Trophoblast cell (in vitro differentiated cells and primary cell): ENCODE results near the gene ATF7IP2.

Experiments used
- DNase-seq, 2 donors: peaks; one replicate each; pipeline ENCODE4 v3.0.0-alpha.2; 2016
- H2AFZ ChIP-seq: 2 replicates; pipeline ENCODE4 v1.6.1; 2013; ENCODE audit warnings: low read length, moderate library complexity, mild to moderate bottlenecking; ENCODE audit not compliant: insufficient read depth, poor library complexity
- H2AK5ac ChIP-seq: 2 replicates; pipeline ENCODE4 v1.6.1; 2013; ENCODE audit warnings: mild to moderate bottlenecking, low read length
- H2BK120ac ChIP-seq: 2 replicates; pipeline ENCODE4 v1.6.1; 2013; ENCODE audit warnings: low read length, mild to moderate bottlenecking, moderate library complexity; ENCODE audit not compliant: insufficient read depth, poor library complexity
- H2BK12ac ChIP-seq: 2 replicates; pipeline ENCODE4 v1.6.1; 2013; ENCODE audit warnings: mild to moderate bottlenecking, low read length, moderate library complexity
- H2BK5ac ChIP-seq: 2 replicates; pipeline ENCODE4 v1.6.1; 2013; ENCODE audit warnings: low read length, low read depth, moderate library complexity, mild to moderate bottlenecking; ENCODE audit not compliant: poor library complexity
- H3K14ac ChIP-seq: 2 replicates; pipeline ENCODE4 v1.6.1; 2013; ENCODE audit warnings: mild to moderate bottlenecking, low read length
- H3K18ac ChIP-seq: 2 replicates; pipeline ENCODE4 v1.6.1; 2013; ENCODE audit warnings: mild to moderate bottlenecking, low read length
- H3K23ac ChIP-seq: 2 replicates; pipeline ENCODE4 v1.6.1; 2013; ENCODE audit warnings: low read length
- H3K27ac ChIP-seq: 2 replicates; pipeline ENCODE4 v1.5.1; 2013; ENCODE audit warnings: low read depth, mild to moderate bottlenecking, inconsistent platforms, low read length, moderate library complexity
- H3K27me3 ChIP-seq: 2 replicates; pipeline ENCODE4 v1.6.1; 2013; ENCODE audit warnings: inconsistent platforms, mild to moderate bottlenecking, low read length, moderate library complexity; ENCODE audit not compliant: insufficient read depth
- H3K36me3 ChIP-seq, 2 experiments: 1 replicate in 1 of 2; 2 replicates in 1 of 2; pipeline ENCODE4 v1.6.1; 2013; ENCODE audit warnings: low read length in 2 of 2, mild to moderate bottlenecking in 2 of 2, moderate library complexity in 1 of 2; ENCODE audit not compliant: insufficient read depth in 2 of 2, control insufficient read depth in 1 of 2
- H3K4ac ChIP-seq: 2 replicates; pipeline ENCODE4 v1.6.1; 2013; ENCODE audit warnings: low read depth, mild to moderate bottlenecking, low read length, moderate library complexity
- H3K4me1 ChIP-seq, 2 experiments: 1 replicate in 1 of 2; 2 replicates in 1 of 2; pipeline ENCODE4 v1.6.1; 2013; ENCODE audit warnings: low read length in 2 of 2, mild to moderate bottlenecking in 2 of 2, moderate library complexity in 1 of 2; ENCODE audit not compliant: insufficient read depth in 2 of 2, control insufficient read depth in 1 of 2
- H3K4me2 ChIP-seq: 2 replicates; pipeline ENCODE4 v1.6.1; 2013; ENCODE audit warnings: inconsistent platforms, mild to moderate bottlenecking, low read length, moderate library complexity
- H3K4me3 ChIP-seq: 2 replicates; pipeline ENCODE4 v1.5.1; 2013; ENCODE audit warnings: mild to moderate bottlenecking, low read depth, low read length, inconsistent platforms
- H3K79me1 ChIP-seq: one replicate; pipeline ENCODE4 v1.6.1; 2013; ENCODE audit warnings: low read length
- H3K79me2 ChIP-seq: 2 replicates; pipeline ENCODE4 v1.6.1; 2013; ENCODE audit warnings: low read length, mild to moderate bottlenecking; ENCODE audit not compliant: control insufficient read depth, insufficient read depth, poor library complexity
- H3K9ac ChIP-seq: 2 replicates; pipeline ENCODE4 v1.6.1; 2013; ENCODE audit warnings: mild to moderate bottlenecking, low read length
- H3K9me3 ChIP-seq: 2 replicates; pipeline ENCODE4 v1.6.1; 2013; ENCODE audit warnings: low read depth, mild to moderate bottlenecking, control low read depth, inconsistent platforms, low read length; ENCODE audit not compliant: insufficient read depth
- H4K12ac ChIP-seq: 2 replicates; pipeline ENCODE4 v1.6.1; 2013; ENCODE audit warnings: low read depth, mild to moderate bottlenecking, low read length, moderate library complexity
- H4K8ac ChIP-seq: 2 replicates; pipeline ENCODE4 v1.6.1; 2013; ENCODE audit warnings: low read depth, mild to moderate bottlenecking, low read length, moderate library complexity
- H4K91ac ChIP-seq: one replicate; pipeline ENCODE4 v1.6.1; 2013; ENCODE audit warnings: low read depth, mild to moderate bottlenecking, low read length, moderate library complexity
- WGBS: extraction: QIAGEN DNeasy Blood & Tissue Kit; methylation state at CpG from one replicate; pipeline ENCODE4 v1.1.7; 2013; ENCODE audit warnings: missing lambda C conversion rate; ENCODE audit not compliant: insufficient read length, insufficient coverage; ENCODE audit errors: extremely low coverage; 5-methylcytosine and 5-hydroxymethylcytosine counted together

Gene ATF7IP2

GRCh38 chr16:10388988-10389387 is 3.1 kb downstream of the ATF7IP2 start:
- H3K4me3 ChIP-seq = no peak overlapping the region
- H2BK120ac ChIP-seq = no peak overlapping the region
- no peaks in the 10 kb centered on the region for H3K27me3 ChIP-seq
- H3K36me3 ChIP-seq = no peaks in the 10 kb centered on the region
- H2BK5ac ChIP-seq = no peak overlapping the region
- no peak for DNase-seq
- no peak overlapping the region for H3K4ac ChIP-seq
- H3K14ac ChIP-seq = no peak overlapping the region
- H2BK12ac ChIP-seq = no peak overlapping the region
- no peak overlapping the region for H3K27ac ChIP-seq
- no peak overlapping the region for H4K91ac ChIP-seq
- H3K79me1 ChIP-seq = no peaks in the 10 kb centered on the region
- H2AK5ac ChIP-seq = no peak overlapping the region
- H3K4me1 ChIP-seq = peaks cover 0 to 3% of the 10 kb centered on the region in 2 experiments
- H3K9ac ChIP-seq = no peak overlapping the region
- no peaks in the 10 kb centered on the region for H3K9me3 ChIP-seq
- WGBS = no CpG with 5 or more reads among the region's 5 CpGs
- peaks cover 3% of the 10 kb centered on the region for H3K79me2 ChIP-seq
- no peak overlapping the region for H4K8ac ChIP-seq
- no peak overlapping the region for H3K4me2 ChIP-seq
- H3K23ac ChIP-seq = no peak overlapping the region
- no peak overlapping the region for H3K18ac ChIP-seq
- no peak overlapping the region for H4K12ac ChIP-seq
- no peak overlapping the region for H2AFZ ChIP-seq

DNA sequence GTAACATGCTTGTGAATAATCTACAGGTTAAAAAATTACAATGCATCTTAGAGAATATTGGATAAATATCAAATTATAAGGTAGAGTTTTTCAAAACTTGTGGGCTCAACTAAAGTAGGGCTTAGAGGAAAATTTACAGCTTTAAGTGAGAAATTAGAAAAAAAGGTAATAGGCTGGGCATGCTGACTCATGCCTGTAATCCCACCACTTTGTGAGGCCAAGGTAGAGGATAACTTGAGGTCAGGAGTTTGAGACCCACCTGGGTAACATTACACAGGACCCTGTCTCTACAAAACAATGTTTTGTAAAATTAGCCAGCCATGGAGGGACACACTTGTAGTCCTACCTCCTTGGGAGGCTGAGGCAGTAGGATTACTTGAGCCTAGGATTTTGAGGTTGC is 4.5 kb downstream of the ATF7IP2 start:
- H3K23ac ChIP-seq = no peak overlapping the region
- no peak overlapping the region for H3K4me2 ChIP-seq
- H2AFZ ChIP-seq = no peak overlapping the region
- no peak overlapping the region for H3K27ac ChIP-seq
- H3K9ac ChIP-seq = no peak overlapping the region
- no peak overlapping the region for H2BK12ac ChIP-seq
- DNase-seq = no peak
- no peak overlapping the region for H3K14ac ChIP-seq
- peaks cover 3% of the 10 kb centered on the region for H3K79me2 ChIP-seq
- no peak overlapping the region for H3K18ac ChIP-seq
- no peak overlapping the region for H3K4ac ChIP-seq
- no peaks in the 10 kb centered on the region for H3K36me3 ChIP-seq
- H4K12ac ChIP-seq = no peak overlapping the region
- no peaks in the 10 kb centered on the region for H3K27me3 ChIP-seq
- H4K8ac ChIP-seq = no peak overlapping the region
- H2AK5ac ChIP-seq = no peak overlapping the region
- no peaks in the 10 kb centered on the region for H3K9me3 ChIP-seq
- no peak overlapping the region for H2BK5ac ChIP-seq
- peaks cover 0 to 3% of the 10 kb centered on the region in 2 experiments for H3K4me1 ChIP-seq
- no peak overlapping the region for H2BK120ac ChIP-seq
- no peak overlapping the region for H4K91ac ChIP-seq
- H3K4me3 ChIP-seq = no peak overlapping the region
- no peaks in the 10 kb centered on the region for H3K79me1 ChIP-seq

- no peak overlapping the region for H3K4me2 ChIP-seq
- H3K9ac ChIP-seq = no peak overlapping the region
- DNase-seq = no peak
- no peak overlapping the region for H3K14ac ChIP-seq
- H3K4me3 ChIP-seq = no peak overlapping the region
- no peaks in the 10 kb centered on the region for H3K79me1 ChIP-seq
- H3K9me3 ChIP-seq = no peaks in the 10 kb centered on the region
- H2AK5ac ChIP-seq = no peak overlapping the region
- H3K4me1 ChIP-seq = peaks cover 0 to 3% of the 10 kb centered on the region in 2 experiments
- no peaks in the 10 kb centered on the region for H3K27me3 ChIP-seq
- H2BK120ac ChIP-seq = no peak overlapping the region
- no peak overlapping the region for H3K4ac ChIP-seq
- no peak overlapping the region for H3K18ac ChIP-seq
- no peak overlapping the region for H3K23ac ChIP-seq
- H2AFZ ChIP-seq = no peak overlapping the region
- no peak overlapping the region for H4K12ac ChIP-seq
- H4K8ac ChIP-seq = no peak overlapping the region
- no peaks in the 10 kb centered on the region for H3K36me3 ChIP-seq
- H3K27ac ChIP-seq = no peak overlapping the region
- H2BK5ac ChIP-seq = no peak overlapping the region
- no peak overlapping the region for H4K91ac ChIP-seq
- WGBS = no CpG with 5 or more reads among the region's 5 CpGs
- no peak overlapping the region for H2BK12ac ChIP-seq
- H3K79me2 ChIP-seq = peaks cover 3% of the 10 kb centered on the region
Observed at GRCh38 chr16:10390867-10391266, 5.0 kb downstream of the ATF7IP2 start.

DNA sequence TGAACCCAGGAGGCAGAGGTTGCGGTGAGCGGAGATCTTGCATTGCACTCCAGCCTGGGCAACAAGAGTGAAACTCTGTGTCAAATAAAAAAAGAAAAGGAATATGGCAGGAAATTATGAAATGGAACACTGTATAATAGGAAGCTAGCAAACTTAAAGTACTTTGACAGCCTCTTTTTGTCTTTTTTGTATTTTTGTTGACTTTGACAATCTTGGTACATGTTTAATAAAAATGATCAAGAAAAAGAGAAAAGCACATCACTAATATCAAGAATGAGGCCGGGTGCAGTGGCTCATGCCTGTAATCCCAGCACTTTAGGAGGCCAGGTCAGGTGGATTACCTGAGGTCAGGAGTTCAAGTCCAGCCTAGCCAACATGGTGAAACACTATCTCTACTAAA is 5.5 kb downstream of the ATF7IP2 start:
- Histone ChIP-seq H3K79me2 (no peaks in the 10 kb centered on the region), H3K4me2 (no peak overlapping the region)
- no CpG with 5 or more reads among the region's 3 CpGs for WGBS

More for the DNA sequence above, 5.5 kb downstream of the ATF7IP2 start:
- H3K18ac ChIP-seq = no peak overlapping the region
- H4K8ac ChIP-seq = no peak overlapping the region
- no peaks in the 10 kb centered on the region for H3K79me1 ChIP-seq
- no peaks in the 10 kb centered on the region for H3K9me3 ChIP-seq
- H3K23ac ChIP-seq = no peak overlapping the region
- H3K9ac ChIP-seq = no peak overlapping the region
- H3K27me3 ChIP-seq = no peaks in the 10 kb centered on the region
- no peak overlapping the region for H2BK120ac ChIP-seq
- no peak for DNase-seq
- no peaks in the 10 kb centered on the region for H3K36me3 ChIP-seq
- H2BK12ac ChIP-seq = no peak overlapping the region
- no peak overlapping the region for H4K91ac ChIP-seq
- no peak overlapping the region for H4K12ac ChIP-seq
- H2AFZ ChIP-seq = no peak overlapping the region
- H3K4ac ChIP-seq = no peak overlapping the region
- H2BK5ac ChIP-seq = no peak overlapping the region
- H3K4me1 ChIP-seq = peaks cover 0 to 3% of the 10 kb centered on the region in 2 experiments
- no peak overlapping the region for H3K14ac ChIP-seq
- H3K4me3 ChIP-seq = no peak overlapping the region
- H2AK5ac ChIP-seq = no peak overlapping the region
- no peak overlapping the region for H3K27ac ChIP-seq
